ENCODE results near the gene FRAT1. TPM values are rescaled to one million over a fixed set of nuclear protein-coding genes. Genes with fewer than 3 reads are reported as not detected.
"Not testable (repeated sequence)": the region's sequence is repeated elsewhere in the genome, so short reads cannot be mapped to it uniquely, and the experiment has no call there.

Gene FRAT1
- 5.6 TPM for total RNA-seq

- DNase-seq: peak; percentile 90
Observed at GRCh38 chr10:97318772-97319651, at the start of gene FRAT1. Gene FRAT1, plus strand, starts transcription at chr10:97319271. Its CDS starts 183 bp downstream, at chr10:97319454.

GRCh38 chr10:97270523-97271154 lies 48.4 kb upstream of the FRAT1 start:
- no peak for DNase-seq

GRCh38 chr10:97273700-97274099 lies 45.4 kb upstream of the FRAT1 start:
- no peak for DNase-seq

- no peak for DNase-seq
Observed at GRCh38 chr10:97274828-97275227, 44.2 kb upstream of the FRAT1 start.

- no peak for DNase-seq
Observed at GRCh38 chr10:97277551-97277950, 41.5 kb upstream of the FRAT1 start.

- no peak for DNase-seq
Observed at GRCh38 chr10:97278491-97278989, 40.5 kb upstream of the FRAT1 start.

GRCh38 chr10:97279121-97279815 lies 39.8 kb upstream of the FRAT1 start:
- DNase-seq: no peak

GRCh38 chr10:97280783-97281182 lies 38.3 kb upstream of the FRAT1 start:
- DNase-seq: no peak

- not testable (repeated sequence) for DNase-seq
Observed at GRCh38 chr10:97290076-97290475, 29.0 kb upstream of the FRAT1 start.

GRCh38 chr10:97290576-97291356 lies 28.3 kb upstream of the FRAT1 start:
- not testable (repeated sequence) for DNase-seq

GRCh38 chr10:97291357-97292096 lies 27.5 kb upstream of the FRAT1 start:
- DNase-seq: no peak

- DNase-seq: peak; percentile 96
Observed at GRCh38 chr10:97292097-97292861, 26.8 kb upstream of the FRAT1 start, which contains the start of gene ARHGAP19. Gene ARHGAP19, minus strand, starts transcription at chr10:97292637. Its CDS starts 10 bp downstream, at chr10:97292627.

GRCh38 chr10:97292862-97293198 lies 26.2 kb upstream of the FRAT1 start:
- no peak for DNase-seq

GRCh38 chr10:97297556-97298222 lies 21.4 kb upstream of the FRAT1 start:
- DNase-seq: no peak

- no peak for DNase-seq
Observed at GRCh38 chr10:97298223-97298571, 20.9 kb upstream of the FRAT1 start.

GRCh38 chr10:97300980-97301379 lies 18.1 kb upstream of the FRAT1 start:
- no peak for DNase-seq

- no peak for DNase-seq
Observed at GRCh38 chr10:97302088-97302791, 16.8 kb upstream of the FRAT1 start.

- no peak for DNase-seq
Observed at GRCh38 chr10:97307441-97307840, 11.6 kb upstream of the FRAT1 start.

Measured in occipital lobe (tissue), 2 donors.